CD14-positive monocyte (primary cell): Measurements from ENCODE around the gene HAUS5. TPM values are rescaled to one million over a fixed set of nuclear protein-coding genes. Genes with fewer than 3 reads are reported as not detected.

Source experiments
- DNase-seq, 3 donors: peaks; one replicate each; pipeline ENCODE4 v3.0.0-alpha.2; 2011 to 2022
- H2AFZ ChIP-seq: 2 replicates; pipeline ENCODE4 v1.6.0; 2012; ENCODE audit warnings: mild to moderate bottlenecking, low read depth, low read length, inconsistent platforms; ENCODE audit not compliant: insufficient read depth, poor library complexity, severe bottlenecking
- H3K27ac ChIP-seq, 2 donors: 1 replicate in 1 of 2; 2 replicates in 1 of 2; pipeline ENCODE4 v1.5.1; 2012 to 2013; ENCODE audit warnings: low read length in 2 of 2, control low read depth in 1 of 2, inconsistent platforms in 1 of 2, low read depth in 1 of 2, mild to moderate bottlenecking in 1 of 2
- H3K27me3 ChIP-seq, 2 donors: one replicate each; pipeline versions ENCODE4 v1.6.0 to v1.6.1; 2011 to 2013; ENCODE audit warnings: low read length in 2 of 2; ENCODE audit not compliant: control insufficient read depth in 2 of 2, insufficient read depth in 2 of 2
- H3K36me3 ChIP-seq, 2 donors: replicated peaks in 1 of 2; 1 replicate in 1 of 2; 2 replicates in 1 of 2; pipeline versions ENCODE4 v1.5.1 to v1.6.1; 2012 to 2013; ENCODE audit warnings: low read length in 2 of 2, control low read depth in 1 of 2, inconsistent platforms in 1 of 2, mild to moderate bottlenecking in 1 of 2; ENCODE audit not compliant: insufficient read depth in 2 of 2, control insufficient read depth in 1 of 2
- H3K4me1 ChIP-seq, 2 donors: 1 replicate in 1 of 2; 2 replicates in 1 of 2; pipeline versions ENCODE4 v1.5.1 to v1.6.1; 2012 to 2013; ENCODE audit warnings: low read length in 2 of 2, control low read depth in 1 of 2, inconsistent platforms in 1 of 2, mild to moderate bottlenecking in 1 of 2, moderate library complexity in 1 of 2; ENCODE audit not compliant: insufficient read depth in 2 of 2, control insufficient read depth in 1 of 2
- H3K4me2 ChIP-seq: replicated peaks from 2 replicates; pipeline ENCODE3; 2012; ENCODE audit warnings: low read length, moderate library complexity, mild to moderate bottlenecking; ENCODE audit not compliant: poor library complexity, severe bottlenecking; ENCODE audit errors: extremely low read depth
- H3K4me3 ChIP-seq, 3 experiments: fragments of 200-600 bp in 1 of 3; sonication (generic) in 1 of 3; replicated peaks in 1 of 3; 1 replicate in 2 of 3; 2 replicates in 1 of 3; pipeline ENCODE4 v1.5.1; 2011 to 2013; ENCODE audit warnings: low read length in 3 of 3, mild to moderate bottlenecking in 3 of 3, control low read depth in 2 of 3, low read depth in 2 of 3, inconsistent platforms in 1 of 3, moderate library complexity in 1 of 3
- H3K79me2 ChIP-seq: 2 replicates; pipeline ENCODE4 v1.6.0; 2012; ENCODE audit warnings: mild to moderate bottlenecking, control low read depth, inconsistent platforms, low read length, moderate library complexity; ENCODE audit not compliant: insufficient read depth
- H3K9ac ChIP-seq: 2 replicates; pipeline ENCODE4 v1.6.0; 2017; ENCODE audit warnings: low read length, mild to moderate bottlenecking; ENCODE audit not compliant: insufficient read depth, poor library complexity, severe bottlenecking
- H3K9me3 ChIP-seq, 2 donors: replicated peaks in 1 of 2; 1 replicate in 1 of 2; 2 replicates in 1 of 2; pipeline versions ENCODE4 v1.5.1 to v1.6.1; 2012 to 2013; ENCODE audit warnings: low read length in 2 of 2, control low read depth in 1 of 2; ENCODE audit not compliant: control insufficient read depth in 1 of 2, insufficient read depth in 1 of 2
- H4K20me1 ChIP-seq: 2 replicates; pipeline ENCODE4 v1.6.0; 2012; ENCODE audit warnings: mild to moderate bottlenecking, low read length, control low read depth, moderate library complexity; ENCODE audit not compliant: insufficient read depth
- H3K27ac Mint-ChIP-seq, 7 donors: one replicate each; pipeline ENCODE4 v1.8.0; 2020; ENCODE audit warnings: mild to moderate bottlenecking in 7 of 7, mixed read lengths in 7 of 7, moderate library complexity in 6 of 7, inconsistent platforms in 2 of 7
- H3K27me3 Mint-ChIP-seq, 3 donors: one replicate each; pipeline ENCODE4 v1.8.0; 2021 to 2022; ENCODE audit warnings: low read depth in 3 of 3, mild to moderate bottlenecking in 3 of 3, mixed read lengths in 3 of 3, moderate library complexity in 3 of 3, inconsistent platforms in 1 of 3
- H3K36me3 Mint-ChIP-seq, 2 donors: one replicate each; pipeline ENCODE4 v1.8.0; 2020; ENCODE audit warnings: mixed read lengths in 2 of 2, inconsistent platforms in 1 of 2, mild to moderate bottlenecking in 1 of 2
- H3K4me1 Mint-ChIP-seq: one replicate; pipeline ENCODE4 v1.8.0; 2020; ENCODE audit warnings: mild to moderate bottlenecking, mixed read lengths
- H3K4me3 Mint-ChIP-seq, 2 donors: one replicate each; pipeline ENCODE4 v1.8.0; 2020; ENCODE audit warnings: mild to moderate bottlenecking in 2 of 2, mixed read lengths in 2 of 2, moderate library complexity in 1 of 2
- H3K9me3 Mint-ChIP-seq, 7 donors: one replicate each; pipeline ENCODE4 v1.8.0; 2020 to 2022; ENCODE audit warnings: mixed read lengths in 7 of 7, mild to moderate bottlenecking in 6 of 7, moderate library complexity in 6 of 7, inconsistent platforms in 2 of 7
- WGBS: methylation state at CpG from one replicate; pipeline ENCODE4 v1.1.5; 2013; ENCODE audit warnings: missing lambda C conversion rate; ENCODE audit not compliant: insufficient coverage; 5-methylcytosine and 5-hydroxymethylcytosine counted together
- intact Hi-C, 2 donors: fragments of 100-400 bp; cut with micrococcal nuclease; formaldehyde crosslinking; loops; one replicate each; pipeline versions ENCODE4 v1.15.0 to v1.15.1; 2023
- polyA plus RNA-seq, 3 donors: library from polyadenylated mRNA; depleted of rRNA in 1 of 3; unstranded in 2 of 3; stranded (reverse) in 1 of 3; fragments of 300-500 nt in 2 of 3; fragments of >200 nt in 1 of 3; fragmentation: Illumina TruSeq in 2 of 3; gene quantifications; 1 replicate in 2 of 3; 2 replicates in 1 of 3; pipeline ENCODE4 v1.2.3, GENCODE V29; 2012 to 2021
- TF ChIP-seq, protein P1 (sequence below): fragments of 200-600 bp; IDR thresholded peaks from one replicate; pipeline ENCODE4 v1.8.0; 2022; ENCODE audit warnings: antibody characterized with exemption, mild to moderate bottlenecking

Gene HAUS5
- polyA plus RNA-seq, 3 donors, result 0.94 to 6.3 (median 0.99) TPM

DNA sequence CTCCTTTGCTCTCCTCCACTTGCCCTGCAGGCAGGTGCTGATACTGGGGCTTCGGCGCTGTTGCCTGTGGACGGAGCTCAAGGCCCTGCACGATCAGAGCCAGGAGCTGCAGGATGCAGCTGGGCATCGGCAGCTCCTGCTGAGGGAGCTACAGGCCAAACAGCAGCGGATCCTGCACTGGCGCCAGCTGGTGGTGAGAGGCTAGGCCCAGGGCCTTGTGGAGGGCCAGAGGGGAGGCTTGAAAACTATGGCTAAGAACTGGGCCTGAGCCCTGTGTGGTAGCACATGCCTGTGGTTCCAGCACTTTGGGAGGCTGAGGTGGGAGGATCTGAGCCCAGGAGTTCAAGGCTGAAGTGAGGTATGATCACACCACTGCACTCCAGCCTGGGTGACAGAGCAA is 6.3 kb downstream of the HAUS5 start:
- H3K4me3 ChIP-seq, result no peak overlapping the region
- H3K36me3 ChIP-seq, result peaks cover 8 to 20% of the 10 kb centered on the region in 2 donors
- no peak for DNase-seq
- 95% methylated on average over 7 of the region's 7 CpGs for WGBS
- no peak overlapping the region for H3K4me2 ChIP-seq
- H3K4me1 Mint-ChIP-seq, result no peaks in the 10 kb centered on the region
- no peak overlapping the region for H3K9ac ChIP-seq
- H3K9me3 Mint-ChIP-seq, result peaks cover 0 to 1% (median 0%) of the 10 kb centered on the region in 7 donors
- H3K9me3 ChIP-seq, result no peaks in the 10 kb centered on the region
- H3K27ac ChIP-seq, result no peak overlapping the region
- H3K27me3 ChIP-seq, result no peaks in the 10 kb centered on the region
- H2AFZ ChIP-seq, result no peak overlapping the region
- no peaks in the 10 kb centered on the region for H4K20me1 ChIP-seq
- H3K36me3 Mint-ChIP-seq, result peaks cover 18 to 34% of the 10 kb centered on the region in 2 donors
- peaks cover 0 to 3% (median 1%) of the 10 kb centered on the region in 3 donors for H3K27me3 Mint-ChIP-seq
- H3K4me1 ChIP-seq, result no peaks in the 10 kb centered on the region
- intact Hi-C loops, result no loop called here
- no peaks in the 10 kb centered on the region for H3K79me2 ChIP-seq
- peak overlapping the region in 2 of 7 donors; percentile 22 to 37 for H3K27ac Mint-ChIP-seq
- TF ChIP-seq, protein P1, sequence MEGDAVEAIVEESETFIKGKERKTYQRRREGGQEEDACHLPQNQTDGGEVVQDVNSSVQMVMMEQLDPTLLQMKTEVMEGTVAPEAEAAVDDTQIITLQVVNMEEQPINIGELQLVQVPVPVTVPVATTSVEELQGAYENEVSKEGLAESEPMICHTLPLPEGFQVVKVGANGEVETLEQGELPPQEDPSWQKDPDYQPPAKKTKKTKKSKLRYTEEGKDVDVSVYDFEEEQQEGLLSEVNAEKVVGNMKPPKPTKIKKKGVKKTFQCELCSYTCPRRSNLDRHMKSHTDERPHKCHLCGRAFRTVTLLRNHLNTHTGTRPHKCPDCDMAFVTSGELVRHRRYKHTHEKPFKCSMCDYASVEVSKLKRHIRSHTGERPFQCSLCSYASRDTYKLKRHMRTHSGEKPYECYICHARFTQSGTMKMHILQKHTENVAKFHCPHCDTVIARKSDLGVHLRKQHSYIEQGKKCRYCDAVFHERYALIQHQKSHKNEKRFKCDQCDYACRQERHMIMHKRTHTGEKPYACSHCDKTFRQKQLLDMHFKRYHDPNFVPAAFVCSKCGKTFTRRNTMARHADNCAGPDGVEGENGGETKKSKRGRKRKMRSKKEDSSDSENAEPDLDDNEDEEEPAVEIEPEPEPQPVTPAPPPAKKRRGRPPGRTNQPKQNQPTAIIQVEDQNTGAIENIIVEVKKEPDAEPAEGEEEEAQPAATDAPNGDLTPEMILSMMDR, result no peak
- no peak overlapping the region for H3K4me3 Mint-ChIP-seq

DNA sequence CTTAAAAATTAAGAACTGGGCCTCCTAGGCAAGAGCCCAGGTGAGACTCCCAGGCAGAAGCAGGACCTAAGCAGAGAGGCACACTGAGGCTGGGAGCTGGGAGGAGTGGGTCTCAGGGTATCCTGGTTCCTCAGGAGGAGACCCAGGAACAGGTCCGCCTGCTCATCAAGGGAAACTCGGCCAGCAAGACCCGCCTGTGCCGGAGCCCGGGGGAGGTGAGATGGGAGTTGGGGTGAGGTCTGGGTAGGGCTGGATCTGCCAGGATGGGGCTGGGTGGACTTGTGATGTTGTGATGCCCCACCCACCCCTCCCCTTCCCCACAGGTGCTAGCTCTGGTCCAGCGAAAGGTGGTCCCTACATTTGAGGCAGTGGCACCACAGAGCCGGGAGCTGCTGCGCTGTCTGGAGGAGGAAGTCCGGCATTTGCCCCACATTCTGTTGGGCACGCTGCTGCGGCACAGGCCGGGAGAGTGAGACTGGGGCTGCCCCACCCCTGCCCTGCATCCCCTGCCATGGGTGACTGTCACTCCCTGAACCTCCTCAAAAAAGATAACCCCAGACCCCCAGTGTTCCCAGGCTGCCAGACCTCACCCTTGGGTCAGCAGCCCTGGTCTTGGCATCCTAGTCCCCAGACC is 6.9 kb downstream of the HAUS5 start:
- H3K36me3 ChIP-seq, result peaks cover 8 to 20% of the 10 kb centered on the region in 2 donors
- H3K4me1 ChIP-seq, result no peaks in the 10 kb centered on the region
- no peaks in the 10 kb centered on the region for H4K20me1 ChIP-seq
- H2AFZ ChIP-seq, result no peak overlapping the region
- H3K27ac ChIP-seq, result no peak overlapping the region
- H3K27me3 Mint-ChIP-seq, result peaks cover 0 to 3% (median 1%) of the 10 kb centered on the region in 3 donors
- peaks cover 18 to 34% of the 10 kb centered on the region in 2 donors for H3K36me3 Mint-ChIP-seq
- H3K27me3 ChIP-seq, result no peaks in the 10 kb centered on the region
- H3K4me1 Mint-ChIP-seq, result no peaks in the 10 kb centered on the region
- intact Hi-C loops, result no loop called here
- H3K9me3 ChIP-seq, result no peaks in the 10 kb centered on the region
- TF ChIP-seq, protein P1, result no peak
- peak overlapping the region in 1 of 7 donors; percentile 50 for H3K27ac Mint-ChIP-seq
- 97% methylated on average over 8 of the region's 12 CpGs for WGBS
- no peaks in the 10 kb centered on the region for H3K79me2 ChIP-seq
- H3K9ac ChIP-seq, result no peak overlapping the region
- no peak overlapping the region for H3K4me3 ChIP-seq
- H3K9me3 Mint-ChIP-seq, result peaks cover 0 to 1% (median 0%) of the 10 kb centered on the region in 7 donors
- H3K4me3 Mint-ChIP-seq, result no peak overlapping the region
- DNase-seq, result no peak
- no peak overlapping the region for H3K4me2 ChIP-seq
